HEK293T (cell line): ENCODE results near the gene RRAS.

Experiments
- CTCF ChIA-PET: fragments of 350-600 bp; formaldehyde crosslinking; extraction: SDS; loops from one replicate; lab custom pipeline; 2021; ENCODE audit warnings: antibody characterized with exemption, inconsistent platforms; lab: Yijun Ruan, JAX
- POLR2A ChIA-PET: fragments of 350-600 bp; formaldehyde crosslinking; extraction: SDS; loops from one replicate; lab custom pipeline; 2020; ENCODE audit warnings: antibody characterized with exemption, inconsistent platforms; lab: Yijun Ruan, JAX
- DNase-seq: peaks from one replicate; pipeline ENCODE4 v3.0.0; 2012; ENCODE audit warnings: mixed read lengths; ENCODE audit errors: extremely low spot score
- ARNT ChIP-seq: fragments of 450-650 bp; IDR thresholded peaks from 2 replicates; pipeline ENCODE4 v1.6.1; 2017; ENCODE audit warnings: mild to moderate bottlenecking
- BHLHE40 ChIP-seq: fragments of 450-650 bp; IDR thresholded peaks from 2 replicates; pipeline ENCODE4 v1.6.1; 2016; ENCODE audit warnings: mild to moderate bottlenecking, moderate library complexity, borderline replicate concordance
- CTBP1 ChIP-seq: fragments of 450-650 bp; IDR thresholded peaks from 2 replicates; pipeline ENCODE4 v1.6.1; 2016; ENCODE audit warnings: borderline replicate concordance
- ELF4 ChIP-seq: fragments of 450-650 bp; IDR thresholded peaks from 2 replicates; pipeline ENCODE4 v1.6.1; 2017; ENCODE audit warnings: antibody characterized with exemption
- FOXA1 ChIP-seq: fragments of 450-650 bp; IDR thresholded peaks from 2 replicates; pipeline ENCODE4 v1.6.1; 2016; ENCODE audit warnings: mild to moderate bottlenecking
- FOXK2 ChIP-seq: fragments of 450-650 bp; IDR thresholded peaks from 2 replicates; pipeline ENCODE4 v1.6.1; 2016; ENCODE audit warnings: mild to moderate bottlenecking
- FOXM1 ChIP-seq: fragments of 450-650 bp; IDR thresholded peaks from 2 replicates; pipeline ENCODE4 v1.6.1; 2017; ENCODE audit warnings: mild to moderate bottlenecking, borderline replicate concordance
- HDGF ChIP-seq: fragments of 450-650 bp; IDR thresholded peaks from 2 replicates; pipeline ENCODE4 v1.6.1; 2017; ENCODE audit warnings: antibody characterized with exemption, borderline replicate concordance
- L3MBTL2 ChIP-seq: fragments of 450-650 bp; conservative IDR thresholded peaks from 2 replicates; pipeline ENCODE4 v1.6.1; 2016; ENCODE audit warnings: mild to moderate bottlenecking
- LEF1 ChIP-seq: fragments of 450-650 bp; IDR thresholded peaks from 2 replicates; pipeline ENCODE4 v1.6.1; 2017; ENCODE audit warnings: mild to moderate bottlenecking, borderline replicate concordance
- NFRKB ChIP-seq: fragments of 450-650 bp; IDR thresholded peaks from 2 replicates; pipeline ENCODE4 v1.6.1; 2016; ENCODE audit warnings: mild to moderate bottlenecking, moderate library complexity
- SP1 ChIP-seq: fragments of 450-650 bp; IDR thresholded peaks from 2 replicates; pipeline ENCODE4 v1.6.1; 2017
- SUZ12 ChIP-seq: fragments of 450-650 bp; IDR thresholded peaks from 2 replicates; pipeline ENCODE4 v1.6.1; 2016; ENCODE audit warnings: mild to moderate bottlenecking
- TARDBP ChIP-seq: fragments of 450-650 bp; IDR thresholded peaks from 2 replicates; pipeline ENCODE4 v1.6.1; 2016
- ZNF384 ChIP-seq: fragments of 450-650 bp; IDR thresholded peaks from 2 replicates; pipeline ENCODE4 v1.6.1; 2016
- TF ChIP-seq, protein P1 (sequence below): fragments of 450-650 bp; IDR thresholded peaks from 2 replicates; pipeline ENCODE4 v1.6.1; 2016

Gene RRAS

DNA sequence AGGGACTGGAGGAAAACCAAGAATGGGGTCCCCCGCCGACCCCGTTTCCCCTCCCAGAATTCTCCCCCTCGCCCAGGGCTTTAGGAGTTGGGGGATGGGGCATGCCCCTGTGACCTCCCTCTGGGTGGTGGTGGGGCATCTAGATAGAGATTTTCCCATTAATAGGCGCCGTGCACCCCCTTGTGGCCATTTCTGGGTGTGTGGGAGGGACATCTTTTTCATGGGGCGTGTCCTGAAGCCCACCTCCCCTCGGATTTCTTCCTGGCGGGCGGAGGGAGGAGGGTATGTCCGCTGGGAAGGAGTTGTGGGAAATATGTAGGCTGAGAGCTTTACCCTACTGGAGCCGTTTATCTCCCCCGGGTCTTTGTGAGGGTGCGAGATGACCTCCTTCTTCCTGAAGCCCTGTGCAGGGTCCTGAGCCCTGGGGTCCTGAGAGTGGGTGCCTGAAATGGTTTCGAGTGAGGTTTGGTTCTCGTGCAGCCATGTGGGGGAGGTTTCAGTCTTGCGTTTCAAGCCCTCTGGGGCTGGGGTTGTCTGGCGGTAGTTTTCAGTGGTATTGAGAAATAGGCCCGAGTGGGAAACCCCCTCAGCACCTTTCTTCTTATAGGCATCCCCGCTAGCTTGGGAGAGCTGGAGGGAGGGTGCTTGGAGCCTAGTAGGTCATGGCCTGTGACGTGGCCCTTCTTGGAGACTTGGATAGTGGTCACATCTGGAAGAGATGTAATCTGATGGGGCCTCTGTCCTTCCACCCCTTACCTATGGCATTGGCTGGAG lies 38.1 kb upstream of the RRAS start:
- ChIA-PET POLR2A (interaction anchor here (1.4 to 3.7 kb wide), 4 partner anchors 12 to 97 kb away, joined by 4 to 44 read pairs (median 10); partner anchors contain the start of genes BCL2L12, IRF3, NOSIP and PRRG2), CTCF (interaction anchor here (0.6 to 2.5 kb wide), 5 partner anchors 13 to 272 kb away, joined by 3 to 8 read pairs (median 5); partner anchors contain the start of genes BCL2L12, IRF3 and RRAS)
- no peak for TF ChIP-seq ELF4
- TF ChIP-seq, protein P1, sequence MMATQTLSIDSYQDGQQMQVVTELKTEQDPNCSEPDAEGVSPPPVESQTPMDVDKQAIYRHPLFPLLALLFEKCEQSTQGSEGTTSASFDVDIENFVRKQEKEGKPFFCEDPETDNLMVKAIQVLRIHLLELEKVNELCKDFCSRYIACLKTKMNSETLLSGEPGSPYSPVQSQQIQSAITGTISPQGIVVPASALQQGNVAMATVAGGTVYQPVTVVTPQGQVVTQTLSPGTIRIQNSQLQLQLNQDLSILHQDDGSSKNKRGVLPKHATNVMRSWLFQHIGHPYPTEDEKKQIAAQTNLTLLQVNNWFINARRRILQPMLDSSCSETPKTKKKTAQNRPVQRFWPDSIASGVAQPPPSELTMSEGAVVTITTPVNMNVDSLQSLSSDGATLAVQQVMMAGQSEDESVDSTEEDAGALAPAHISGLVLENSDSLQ: no peak
- TF ChIP-seq LEF1: no peak
- TF ChIP-seq FOXM1: no peak
- no peak for TF ChIP-seq BHLHE40
- TF ChIP-seq FOXA1: no peak
- TF ChIP-seq ZNF384: no peak
- TF ChIP-seq TARDBP: no peak
- no peak for TF ChIP-seq SP1
- TF ChIP-seq ARNT: no peak
- TF ChIP-seq SUZ12: no peak
- TF ChIP-seq L3MBTL2: no peak
- TF ChIP-seq NFRKB: no peak
- TF ChIP-seq FOXK2: no peak
- TF ChIP-seq HDGF: no peak
- TF ChIP-seq CTBP1: no peak
- peak; percentile 53 for DNase-seq

DNA sequence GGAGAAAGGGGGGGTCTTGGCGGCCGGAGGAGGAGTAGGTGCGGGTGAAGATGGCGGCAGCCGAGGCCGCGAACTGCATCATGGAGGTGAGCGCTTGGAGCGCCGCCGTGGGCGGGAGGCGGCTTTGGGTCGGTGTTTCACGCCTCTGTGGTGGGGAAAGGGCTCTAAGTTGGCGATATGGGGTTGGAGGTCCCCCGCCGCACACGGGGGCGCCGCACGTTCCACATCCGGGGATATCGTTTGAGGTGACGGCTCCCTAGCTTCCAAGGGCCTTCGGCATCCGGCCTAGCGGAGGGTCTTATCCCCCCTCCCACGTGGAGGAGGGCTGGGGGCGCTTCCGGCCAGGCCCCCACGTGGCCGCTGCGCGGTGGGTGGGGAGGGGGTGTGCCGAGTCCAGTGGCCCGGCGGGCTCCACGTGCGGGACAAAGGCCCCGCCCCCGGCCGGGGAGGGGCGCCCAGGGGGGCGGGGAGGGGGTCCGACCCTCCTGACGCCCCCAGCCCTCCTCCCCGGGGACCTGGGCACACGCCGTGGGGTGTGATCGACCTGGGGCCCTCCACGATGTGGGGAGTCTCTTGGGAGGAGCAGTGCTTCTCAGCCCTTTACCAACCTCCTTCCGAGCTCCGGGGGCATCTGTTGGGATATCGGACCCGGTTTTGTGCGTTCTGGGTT lies 37.4 kb upstream of the RRAS start, which contains the start of gene PRMT1:
TSS of gene PRMT1 (plus strand) at position 41 of the 670 bp plus-strand sequence. CDS start at position 51, 10 bp downstream.
- ChIA-PET POLR2A (interaction anchor here (1.1 to 3.7 kb wide), 12 partner anchors 12 to 723 kb away, joined by 3 to 44 read pairs (median 5); partner anchors contain the start of genes BAX, BCL2L12, IRF3 and NOSIP), CTCF (interaction anchor here (1.0 to 2.5 kb wide), 2 partner anchors 37 to 107 kb away, joined by 4 to 8 read pairs; partner anchors contain the start of gene RRAS)
- peak; percentile 57 for DNase-seq

DNA sequence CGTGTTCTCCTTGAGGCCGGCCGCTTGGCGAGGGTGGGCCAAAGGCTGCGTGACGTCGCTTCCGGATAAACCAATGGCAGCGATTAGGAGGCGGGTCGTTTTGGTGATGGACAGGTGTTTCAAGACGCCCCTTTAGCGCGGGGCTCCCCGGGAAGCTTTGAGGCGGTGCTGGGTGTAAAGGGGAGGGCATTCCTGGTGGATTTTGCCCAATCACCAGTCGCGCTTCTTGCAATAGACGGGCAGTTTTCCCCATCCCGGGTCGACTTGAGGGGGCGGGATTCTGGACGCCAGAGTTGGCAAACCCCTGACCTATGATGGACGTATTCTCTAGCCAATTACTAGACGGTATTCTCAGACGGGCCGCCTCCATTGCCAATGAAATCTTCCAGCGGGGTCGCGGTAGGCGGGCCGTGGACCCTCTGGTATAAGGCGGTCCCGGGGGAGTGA lies 36.9 kb upstream of the RRAS start:
- ChIA-PET POLR2A (interaction anchor here (0.7 to 3.7 kb wide), 23 partner anchors 11 to 722 kb away, joined by 3 to 44 read pairs (median 4); partner anchors contain the start of genes AKT1S1, BAX, BCL2L12 and IRF3), CTCF (interaction anchor here (0.6 to 2.5 kb wide), 6 partner anchors 12 to 174 kb away, joined by 3 to 8 read pairs (median 4); partner anchors contain the start of gene RRAS)
- peak; percentile 91 for DNase-seq
- TF ChIP-seq HDGF (peak; percentile 83; the same call in 1 of the 2 replicates), CTBP1 (no peak)
- TF ChIP-seq, protein P1: peak; percentile 100

More for the DNA sequence above, 37.4 kb upstream of the RRAS start, which contains the start of gene PRMT1:
- no peak for TF ChIP-seq SP1
- TF ChIP-seq ELF4: peak; percentile 75; the same call in 1 of the 2 replicates
- TF ChIP-seq L3MBTL2: peak; percentile 59
- TF ChIP-seq SUZ12: no peak
- no peak for TF ChIP-seq ZNF384

DNA sequence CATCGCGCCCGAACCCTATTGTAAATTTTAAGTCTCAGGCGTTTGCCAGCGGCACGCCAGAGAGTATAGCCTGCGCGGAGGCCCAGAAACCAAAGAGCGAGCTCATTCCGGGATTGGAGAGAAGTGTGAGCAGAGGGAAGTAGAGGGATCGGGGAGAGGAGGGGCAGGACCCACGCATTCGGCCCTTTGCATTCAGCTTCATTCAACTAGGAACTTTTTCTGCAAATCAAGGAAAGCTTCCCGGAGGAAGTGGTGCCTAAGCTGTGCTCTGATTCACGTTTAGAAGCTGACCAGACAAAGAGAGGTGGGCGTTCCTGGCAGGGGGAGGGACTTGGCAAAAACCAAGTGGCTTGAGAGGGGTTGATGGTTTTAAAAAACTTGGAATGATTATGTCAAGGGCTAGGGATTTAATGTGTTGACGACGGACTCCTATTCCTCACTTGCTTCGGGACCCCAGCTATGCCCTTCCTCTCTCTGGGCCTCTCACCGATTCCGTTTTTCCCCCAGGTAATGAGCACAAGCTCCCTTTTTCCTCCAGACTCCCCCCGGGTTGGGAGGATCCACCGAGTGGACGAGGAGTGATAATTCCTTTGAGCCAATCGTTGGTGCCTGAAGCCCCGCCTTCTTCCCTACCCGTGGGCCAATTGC lies 36.3 kb upstream of the RRAS start:
- TF ChIP-seq ARNT: no peak
- TF ChIP-seq SP1: peak; percentile 88
- peak; percentile 95 for TF ChIP-seq BHLHE40
- peak; percentile 71 for DNase-seq
- ChIA-PET POLR2A (interaction anchor here (0.7 to 3.7 kb wide), 23 partner anchors 11 to 722 kb away, joined by 3 to 44 read pairs (median 4); partner anchors contain the start of genes AKT1S1, BAX, BCL2L12 and IRF3), CTCF (interaction anchor here (0.6 to 2.5 kb wide), 7 partner anchors 12 to 173 kb away, joined by 3 to 8 read pairs (median 4); partner anchors contain the start of genes ADM5 and RRAS)

DNA sequence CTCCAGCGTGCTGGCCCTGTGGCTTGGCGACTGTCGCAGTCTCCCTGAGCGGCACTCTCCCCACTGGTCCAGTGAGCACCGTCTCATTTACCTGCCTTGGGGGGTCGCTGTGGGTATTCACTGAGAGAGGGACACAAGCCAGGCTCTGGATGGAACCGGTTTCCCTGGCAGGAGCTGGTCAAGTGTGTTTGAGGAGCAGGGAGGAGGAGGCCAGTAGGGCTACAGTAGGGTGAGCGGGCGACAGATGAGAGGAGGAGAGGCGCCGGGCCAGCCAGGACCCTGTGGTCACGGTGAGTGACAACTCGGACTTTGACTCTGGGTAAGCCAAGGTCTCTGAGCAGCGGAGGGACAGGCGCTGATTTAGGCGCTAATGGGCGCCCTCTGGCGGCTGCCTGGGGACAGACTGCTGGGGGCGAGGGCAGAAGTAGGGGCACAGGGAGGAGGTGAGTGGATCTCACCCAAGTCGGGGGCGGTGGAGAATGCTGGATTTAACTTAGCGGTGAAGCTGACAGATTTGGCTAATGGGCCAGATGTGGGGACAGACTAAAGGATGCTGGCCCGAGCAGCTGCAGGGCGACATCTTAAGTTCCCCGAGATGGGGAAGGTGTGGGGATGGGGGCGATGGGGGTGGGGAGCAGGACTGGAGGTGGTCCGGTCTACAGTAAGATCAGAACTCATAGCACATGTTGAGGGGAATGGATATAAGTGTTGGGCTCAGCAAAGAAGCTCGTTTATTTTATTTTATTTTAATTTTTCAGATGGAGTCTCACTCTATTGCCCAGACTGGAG lies 32.4 kb upstream of the RRAS start:
- TF ChIP-seq FOXK2 (no peak), SUZ12 (no peak), CTBP1 (no peak), FOXA1 (no peak), NFRKB (no peak), ELF4 (no peak), HDGF (peak; percentile 85; the same call in 1 of the 2 replicates), LEF1 (no peak)
- TF ChIP-seq, protein P1: peak; percentile 91
- POLR2A ChIA-PET: interaction anchor here (1.1 to 1.4 kb wide), 2 partner anchors 82 to 92 kb away, joined by 3 read pairs; partner anchors contain the start of gene NOSIP
- DNase-seq: peak; percentile 76
- CTCF ChIA-PET: interaction anchor here (0.5 to 1.6 kb wide), 9 partner anchors 24 to 158 kb away, joined by 3 to 7 read pairs (median 3); partner anchors contain the start of genes NOSIP and RRAS
